PFSK-1 (cell line): ENCODE results near the gene PRSS21.

Source experiments
- POLR2AphosphoS5 ChIP-seq: IDR thresholded peaks from 2 replicates; pipeline ENCODE4 v1.6.1; 2012; ENCODE audit warnings: low read depth, mild to moderate bottlenecking, control low read depth, low read length, moderate library complexity
- SIN3A ChIP-seq: IDR thresholded peaks from 2 replicates; pipeline ENCODE4 v1.6.1; 2012; ENCODE audit warnings: mild to moderate bottlenecking, low read length, moderate library complexity, borderline replicate concordance; ENCODE audit not compliant: insufficient read depth
- TAF1 ChIP-seq: IDR thresholded peaks from 2 replicates; pipeline ENCODE4 v1.6.1; 2012; ENCODE audit warnings: low read length, control low read depth, borderline replicate concordance; ENCODE audit not compliant: insufficient read depth
- TF ChIP-seq, protein P1 (sequence below), 2 experiments: IDR thresholded peaks; 2 replicates each; pipeline versions ENCODE4 v1.6.1 to v1.8.0; 2011 to 2012; ENCODE audit warnings: low read depth in 2 of 2, low read length in 2 of 2, control low read depth in 1 of 2, inconsistent platforms in 1 of 2, mild to moderate bottlenecking in 1 of 2, moderate library complexity in 1 of 2; ENCODE audit not compliant: insufficient read depth in 1 of 2

DNA sequence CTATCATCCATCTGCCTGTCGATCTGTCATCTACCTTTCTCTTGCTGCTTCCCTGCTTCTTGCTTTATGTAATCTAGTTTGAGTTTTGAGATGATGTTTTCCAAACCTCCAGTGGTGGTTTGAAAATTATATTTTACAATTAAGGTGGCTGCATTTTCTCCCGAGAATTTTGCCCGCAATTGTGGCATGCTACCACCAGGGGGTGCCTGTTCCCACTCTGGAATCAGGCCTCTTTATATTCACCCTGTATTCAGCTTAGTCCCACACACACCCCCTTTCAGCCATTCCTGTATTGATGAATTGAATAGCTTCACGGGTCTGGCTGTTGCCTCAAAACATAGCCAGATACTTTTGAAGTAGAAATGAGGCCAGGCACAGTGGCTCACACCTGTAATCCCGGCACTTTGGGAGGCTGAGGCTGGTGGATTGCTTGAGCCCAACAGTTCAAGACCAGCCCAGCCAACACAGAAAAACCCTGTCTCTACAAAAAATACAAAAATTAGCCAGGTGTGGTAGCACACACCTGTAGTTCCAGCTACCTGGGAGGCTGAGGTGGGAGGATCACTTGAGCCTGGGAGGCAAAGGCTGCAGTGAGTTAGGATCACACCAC lies 37.8 kb downstream of the PRSS21 start:
- TF ChIP-seq TAF1 (no peak), SIN3A (no peak), POLR2AphosphoS5 (no peak)
- TF ChIP-seq, protein P1, sequence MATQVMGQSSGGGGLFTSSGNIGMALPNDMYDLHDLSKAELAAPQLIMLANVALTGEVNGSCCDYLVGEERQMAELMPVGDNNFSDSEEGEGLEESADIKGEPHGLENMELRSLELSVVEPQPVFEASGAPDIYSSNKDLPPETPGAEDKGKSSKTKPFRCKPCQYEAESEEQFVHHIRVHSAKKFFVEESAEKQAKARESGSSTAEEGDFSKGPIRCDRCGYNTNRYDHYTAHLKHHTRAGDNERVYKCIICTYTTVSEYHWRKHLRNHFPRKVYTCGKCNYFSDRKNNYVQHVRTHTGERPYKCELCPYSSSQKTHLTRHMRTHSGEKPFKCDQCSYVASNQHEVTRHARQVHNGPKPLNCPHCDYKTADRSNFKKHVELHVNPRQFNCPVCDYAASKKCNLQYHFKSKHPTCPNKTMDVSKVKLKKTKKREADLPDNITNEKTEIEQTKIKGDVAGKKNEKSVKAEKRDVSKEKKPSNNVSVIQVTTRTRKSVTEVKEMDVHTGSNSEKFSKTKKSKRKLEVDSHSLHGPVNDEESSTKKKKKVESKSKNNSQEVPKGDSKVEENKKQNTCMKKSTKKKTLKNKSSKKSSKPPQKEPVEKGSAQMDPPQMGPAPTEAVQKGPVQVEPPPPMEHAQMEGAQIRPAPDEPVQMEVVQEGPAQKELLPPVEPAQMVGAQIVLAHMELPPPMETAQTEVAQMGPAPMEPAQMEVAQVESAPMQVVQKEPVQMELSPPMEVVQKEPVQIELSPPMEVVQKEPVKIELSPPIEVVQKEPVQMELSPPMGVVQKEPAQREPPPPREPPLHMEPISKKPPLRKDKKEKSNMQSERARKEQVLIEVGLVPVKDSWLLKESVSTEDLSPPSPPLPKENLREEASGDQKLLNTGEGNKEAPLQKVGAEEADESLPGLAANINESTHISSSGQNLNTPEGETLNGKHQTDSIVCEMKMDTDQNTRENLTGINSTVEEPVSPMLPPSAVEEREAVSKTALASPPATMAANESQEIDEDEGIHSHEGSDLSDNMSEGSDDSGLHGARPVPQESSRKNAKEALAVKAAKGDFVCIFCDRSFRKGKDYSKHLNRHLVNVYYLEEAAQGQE (IDR thresholded peaks at IDR 0.05; ENCODE audit: insufficient read depth in 1 of 2, low read depth in 2 of 2, low read length in 2 of 2), result no peak
